ENCODE data around the gene RPTOR. TPM values are rescaled to one million over a fixed set of nuclear protein-coding genes. Genes with fewer than 3 reads are reported as not detected.
"Not testable (repeated sequence)": the region's sequence is repeated elsewhere in the genome, so short reads cannot be mapped to it uniquely, and the experiment has no call there.

The RPTOR gene
- total RNA-seq (2014; rRNA removed; shearing (Covaris generic)) = 27.0 and 30.6 TPM in 2 replicates

- peak; percentile 92 to 95 for DNase-seq (ENCODE audit: low read depth in 1 of 2, low spot score in 2 of 2)
- Histone ChIP-seq H3K9me3 (replicated peaks) (no peaks in the 10 kb centered on the region), H3K27me3 (replicated peaks) (no peaks in the 10 kb centered on the region), H3K4me3 (peak within 1 kb of the TSS; percentile 86), H3K4me1 (replicated peaks) (peaks cover 12% of the 10 kb centered on the region), H3K36me3 (peaks cover 14% of the 10 kb centered on the region), H3K27ac (peak within 1 kb of the TSS; percentile 72)
These were observed at the start of gene RPTOR for GRCh38 chr17:80544655-80545498. Gene RPTOR (plus strand): TSS chr17:80544838. CDS start chr17:80545630, 792 bp downstream.

DNA sequence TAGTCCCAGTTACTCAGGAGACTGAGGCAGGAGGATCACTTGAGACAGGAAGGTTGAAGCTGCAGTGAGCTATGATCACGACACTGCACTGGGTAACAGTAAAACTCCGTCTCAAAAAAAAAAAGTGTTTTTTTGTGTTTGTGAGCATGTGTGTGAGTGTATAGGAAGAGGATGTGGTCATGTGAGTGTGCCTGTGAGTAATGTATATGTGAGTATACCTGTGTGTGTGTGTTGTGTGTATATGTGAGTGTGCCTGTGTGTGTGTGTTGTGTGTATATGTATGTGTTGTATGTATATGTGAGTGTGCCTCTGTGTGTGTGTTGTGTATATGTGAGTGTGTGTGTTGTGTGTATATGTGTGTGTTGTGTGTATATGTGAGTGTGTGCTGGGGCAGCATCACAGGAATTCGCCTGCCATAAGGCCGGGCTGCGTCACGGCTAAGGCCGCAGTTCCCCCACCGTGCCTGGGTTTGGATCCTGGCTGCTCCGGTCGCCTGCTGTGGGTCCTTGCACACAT, 46.9 kb upstream of the RPTOR start:
- Histone ChIP-seq H3K27me3 (replicated peaks) (no peaks in the 10 kb centered on the region; the same call in 1 of the 2 replicates), H3K4me1 (replicated peaks) (peaks cover 49% of the 10 kb centered on the region), H3K4me3 (no peak overlapping the region), H3K9me3 (replicated peaks) (no peaks in the 10 kb centered on the region; the same call in 1 of the 2 replicates), H3K36me3 (no peaks in the 10 kb centered on the region), H3K27ac (peak overlapping the region; percentile 77)
- no peak for DNase-seq (ENCODE audit: low read depth in 1 of 2, low spot score in 2 of 2)

- H3K27me3 ChIP-seq (replicated peaks) = no peaks in the 10 kb centered on the region; the same call in 1 of the 2 replicates
- H3K36me3 ChIP-seq = no peaks in the 10 kb centered on the region
- peaks cover 53% of the 10 kb centered on the region for H3K4me1 ChIP-seq (replicated peaks)
- no peak overlapping the region for H3K4me3 ChIP-seq
- H3K27ac ChIP-seq = peak overlapping the region; percentile 77
- peak; percentile 98 to 99 for DNase-seq (ENCODE audit: low read depth in 1 of 2, low spot score in 2 of 2)
- no peaks in the 10 kb centered on the region; the same call in 1 of the 2 replicates for H3K9me3 ChIP-seq (replicated peaks)
These were observed 46.3 kb upstream of the RPTOR start for GRCh38 chr17:80498242-80498919.

- Histone ChIP-seq H3K36me3 (no peaks in the 10 kb centered on the region), H3K27me3 (replicated peaks) (no peaks in the 10 kb centered on the region; the same call in 1 of the 2 replicates), H3K9me3 (replicated peaks) (no peaks in the 10 kb centered on the region), H3K4me1 (replicated peaks) (peaks cover 55% of the 10 kb centered on the region), H3K27ac (peak overlapping the region; percentile 77), H3K4me3 (no peak overlapping the region)
- DNase-seq (ENCODE audit: low read depth in 1 of 2, low spot score in 2 of 2) = no peak
These were observed 45.7 kb upstream of the RPTOR start for GRCh38 chr17:80498920-80499410.

GRCh38 chr17:80499560-80499959, 45.1 kb upstream of the RPTOR start:
- Histone ChIP-seq H3K27me3 (replicated peaks) (no peaks in the 10 kb centered on the region), H3K36me3 (no peaks in the 10 kb centered on the region), H3K9me3 (replicated peaks) (no peaks in the 10 kb centered on the region), H3K27ac (peak overlapping the region; percentile 77), H3K4me3 (no peak overlapping the region), H3K4me1 (replicated peaks) (peaks cover 61% of the 10 kb centered on the region)
- no peak for DNase-seq (ENCODE audit: low read depth in 1 of 2, low spot score in 2 of 2)

GRCh38 chr17:80499961-80500665, 44.5 kb upstream of the RPTOR start:
- no peaks in the 10 kb centered on the region for H3K27me3 ChIP-seq (replicated peaks)
- no peaks in the 10 kb centered on the region for H3K36me3 ChIP-seq
- H3K4me3 ChIP-seq = no peak overlapping the region
- H3K9me3 ChIP-seq (replicated peaks) = no peaks in the 10 kb centered on the region
- peaks cover 66% of the 10 kb centered on the region for H3K4me1 ChIP-seq (replicated peaks)
- DNase-seq (ENCODE audit: low read depth in 1 of 2, low spot score in 2 of 2) = no peak
- no peak overlapping the region for H3K27ac ChIP-seq

GRCh38 chr17:80501741-80502577, 42.7 kb upstream of the RPTOR start:
- Histone ChIP-seq H3K4me3 (peak overlapping the region; percentile 5), H3K27me3 (replicated peaks) (no peaks in the 10 kb centered on the region), H3K36me3 (no peaks in the 10 kb centered on the region), H3K27ac (peak overlapping the region; percentile 80), H3K4me1 (replicated peaks) (peaks cover 81% of the 10 kb centered on the region), H3K9me3 (replicated peaks) (no peaks in the 10 kb centered on the region)
- peak; percentile 96 to 97 for DNase-seq (ENCODE audit: low read depth in 1 of 2, low spot score in 2 of 2)

GRCh38 chr17:80502578-80502877, 42.1 kb upstream of the RPTOR start:
- DNase-seq (ENCODE audit: low read depth in 1 of 2, low spot score in 2 of 2) = no peak

GRCh38 chr17:80503031-80503430, 41.6 kb upstream of the RPTOR start:
- Histone ChIP-seq H3K4me3 (no peak overlapping the region), H3K27ac (peak overlapping the region; percentile 80), H3K4me1 (replicated peaks) (peaks cover 89% of the 10 kb centered on the region)

More at GRCh38 chr17:80502578-80502877, 42.1 kb upstream of the RPTOR start:
- H3K4me1 ChIP-seq (replicated peaks) = peaks cover 87% of the 10 kb centered on the region
- no peaks in the 10 kb centered on the region for H3K9me3 ChIP-seq (replicated peaks)
- H3K36me3 ChIP-seq = no peaks in the 10 kb centered on the region
- H3K27ac ChIP-seq = peak overlapping the region; percentile 80
- no peaks in the 10 kb centered on the region for H3K27me3 ChIP-seq (replicated peaks)
- H3K4me3 ChIP-seq = no peak overlapping the region

DNA sequence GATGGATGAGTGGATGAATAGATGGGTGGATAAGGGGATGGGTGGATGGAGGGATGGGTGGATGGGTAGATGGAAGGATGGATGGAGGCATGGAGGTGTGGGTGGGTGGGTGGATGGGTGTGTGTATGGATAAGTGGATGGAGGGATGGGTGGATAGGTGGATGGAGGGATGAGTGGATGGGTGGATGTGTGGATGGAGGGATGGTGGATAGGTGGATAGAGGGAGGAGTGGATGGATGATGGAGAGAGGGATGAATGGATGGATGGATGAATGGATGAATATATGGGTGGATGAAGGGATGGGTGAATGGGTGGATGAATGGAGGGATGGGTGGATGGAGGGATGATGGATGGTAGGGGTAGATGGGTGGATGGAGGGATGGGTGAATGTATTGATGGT, 40.7 kb upstream of the RPTOR start:
- Histone ChIP-seq H3K27me3 (replicated peaks) (no peaks in the 10 kb centered on the region), H3K9me3 (replicated peaks) (no peaks in the 10 kb centered on the region), H3K36me3 (no peaks in the 10 kb centered on the region), H3K4me3 (no peak overlapping the region), H3K27ac (peak overlapping the region; percentile 80), H3K4me1 (replicated peaks) (peaks cover 80% of the 10 kb centered on the region)
- DNase-seq (ENCODE audit: low read depth in 1 of 2, low spot score in 2 of 2) = no peak

More at GRCh38 chr17:80503031-80503430, 41.6 kb upstream of the RPTOR start:
- H3K27me3 ChIP-seq (replicated peaks) = no peaks in the 10 kb centered on the region
- H3K9me3 ChIP-seq (replicated peaks) = no peaks in the 10 kb centered on the region
- DNase-seq (ENCODE audit: low read depth in 1 of 2, low spot score in 2 of 2) = no peak
- no peaks in the 10 kb centered on the region for H3K36me3 ChIP-seq

- DNase-seq (ENCODE audit: low read depth in 1 of 2, low spot score in 2 of 2) = peak; percentile 90 to 92
- Histone ChIP-seq H3K4me3 (no peak overlapping the region), H3K4me1 (replicated peaks) (peaks cover 71% of the 10 kb centered on the region), H3K36me3 (no peaks in the 10 kb centered on the region), H3K9me3 (replicated peaks) (no peaks in the 10 kb centered on the region), H3K27me3 (replicated peaks) (no peaks in the 10 kb centered on the region), H3K27ac (peak overlapping the region; percentile 80)
These were observed 39.8 kb upstream of the RPTOR start for GRCh38 chr17:80504686-80505413.

DNA sequence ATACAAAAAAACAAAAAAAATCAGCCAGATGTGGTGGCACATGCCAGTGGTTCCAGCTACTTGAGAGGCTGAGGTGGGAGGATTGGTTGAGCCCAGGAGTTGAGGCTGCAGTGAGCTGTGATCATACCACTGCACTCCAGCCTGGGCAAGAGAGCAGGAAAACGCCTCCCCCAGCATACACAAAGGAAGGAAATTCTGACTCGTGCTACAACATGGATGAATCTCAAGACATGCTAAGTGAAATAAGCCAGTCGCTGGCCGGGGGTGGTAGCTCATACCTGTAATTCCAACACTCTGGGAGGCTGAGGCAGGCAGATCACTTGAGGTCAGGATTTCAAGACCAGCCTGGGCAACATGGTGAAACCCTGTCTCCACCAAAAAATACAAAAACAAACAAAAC, 37.5 kb upstream of the RPTOR start:
- not testable (repeated sequence) for H3K9me3 ChIP-seq (replicated peaks); H3K27me3 ChIP-seq (replicated peaks); H3K4me3 ChIP-seq; H3K36me3 ChIP-seq
- 0 out of 2 replicates have a peak overlapping the region, but pooled peaks have one; percentile 80 for H3K27ac ChIP-seq
- peaks cover 61% of the 10 kb centered on the region for H3K4me1 ChIP-seq (replicated peaks)
- DNase-seq (ENCODE audit: low read depth in 1 of 2, low spot score in 2 of 2) = peak in 1 of 2 experiments; percentile 42

Data from SJSA1 (cell line).